ENCODE measurements around the gene TTBK2.
"Not testable (repeated sequence)": the region's sequence is repeated elsewhere in the genome, so short reads cannot be mapped to it uniquely, and the experiment has no call there.

Gene TTBK2

DNA sequence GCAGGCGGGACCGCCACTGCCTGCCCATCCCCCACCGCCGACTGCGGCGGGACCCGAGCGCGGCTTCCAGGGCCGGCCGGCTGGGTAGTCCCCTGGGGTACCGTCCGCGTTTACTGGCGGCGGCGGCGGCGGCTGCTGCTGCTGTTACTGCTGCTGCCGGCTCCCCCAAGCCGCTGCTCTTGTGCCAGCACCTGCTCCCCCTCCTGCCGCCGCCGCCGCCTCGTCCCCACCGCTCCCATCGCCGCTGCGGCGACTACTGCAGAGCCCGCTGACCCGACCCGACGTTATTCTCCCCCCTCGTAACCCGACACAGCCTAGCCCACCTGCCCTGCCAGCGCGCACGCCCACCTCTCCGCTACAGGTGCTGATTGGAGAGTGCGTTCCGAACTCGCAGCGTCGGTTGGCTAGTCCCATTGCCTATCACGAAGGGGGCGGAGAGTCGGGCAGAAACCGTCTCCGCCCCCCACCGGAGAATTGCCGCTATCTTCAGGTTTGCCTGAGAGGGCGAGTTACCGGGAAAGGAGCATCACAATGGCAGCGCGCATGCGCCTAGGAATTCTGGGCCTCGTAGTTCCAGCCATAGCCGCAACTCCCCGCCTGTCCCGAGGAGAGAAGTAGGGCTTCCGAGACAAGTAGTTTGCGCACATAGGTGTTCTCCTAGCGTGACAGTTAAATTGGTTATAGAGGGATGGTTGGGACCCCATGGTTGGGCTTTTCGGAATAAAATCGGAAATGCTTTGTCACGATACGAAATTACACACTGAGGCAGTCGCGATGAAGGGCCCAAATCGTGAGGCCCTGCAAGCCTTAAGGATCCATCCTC, at the start of gene TTBK2:
TSS of gene TTBK2 (minus strand) at position 260 of the 823 bp plus-strand sequence. CDS start 42,161 bp downstream, outside the sequence.
- in situ Hi-C loops (cut with HindIII; ENCODE audit: low pct_ligation_motif_present, low sequenced_read_pairs) = no loop called here
- TF ChIP-seq, protein P1, sequence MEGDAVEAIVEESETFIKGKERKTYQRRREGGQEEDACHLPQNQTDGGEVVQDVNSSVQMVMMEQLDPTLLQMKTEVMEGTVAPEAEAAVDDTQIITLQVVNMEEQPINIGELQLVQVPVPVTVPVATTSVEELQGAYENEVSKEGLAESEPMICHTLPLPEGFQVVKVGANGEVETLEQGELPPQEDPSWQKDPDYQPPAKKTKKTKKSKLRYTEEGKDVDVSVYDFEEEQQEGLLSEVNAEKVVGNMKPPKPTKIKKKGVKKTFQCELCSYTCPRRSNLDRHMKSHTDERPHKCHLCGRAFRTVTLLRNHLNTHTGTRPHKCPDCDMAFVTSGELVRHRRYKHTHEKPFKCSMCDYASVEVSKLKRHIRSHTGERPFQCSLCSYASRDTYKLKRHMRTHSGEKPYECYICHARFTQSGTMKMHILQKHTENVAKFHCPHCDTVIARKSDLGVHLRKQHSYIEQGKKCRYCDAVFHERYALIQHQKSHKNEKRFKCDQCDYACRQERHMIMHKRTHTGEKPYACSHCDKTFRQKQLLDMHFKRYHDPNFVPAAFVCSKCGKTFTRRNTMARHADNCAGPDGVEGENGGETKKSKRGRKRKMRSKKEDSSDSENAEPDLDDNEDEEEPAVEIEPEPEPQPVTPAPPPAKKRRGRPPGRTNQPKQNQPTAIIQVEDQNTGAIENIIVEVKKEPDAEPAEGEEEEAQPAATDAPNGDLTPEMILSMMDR (IDR thresholded peaks at IDR 0.05; ENCODE audit: low read depth, low read length, missing control alignments) = no peak
- peak within 1 kb of the TSS; percentile 79 for H3K4me3 ChIP-seq (ENCODE audit: low read depth, low read length)
- DNase-seq = peak; percentile 98
- H3K36me3 ChIP-seq (replicated peaks) = no peaks in the 10 kb centered on the region
- H3K27me3 ChIP-seq (replicated peaks) = no peaks in the 10 kb centered on the region
- H3K27ac ChIP-seq = peak within 1 kb of the TSS; percentile 0

DNA sequence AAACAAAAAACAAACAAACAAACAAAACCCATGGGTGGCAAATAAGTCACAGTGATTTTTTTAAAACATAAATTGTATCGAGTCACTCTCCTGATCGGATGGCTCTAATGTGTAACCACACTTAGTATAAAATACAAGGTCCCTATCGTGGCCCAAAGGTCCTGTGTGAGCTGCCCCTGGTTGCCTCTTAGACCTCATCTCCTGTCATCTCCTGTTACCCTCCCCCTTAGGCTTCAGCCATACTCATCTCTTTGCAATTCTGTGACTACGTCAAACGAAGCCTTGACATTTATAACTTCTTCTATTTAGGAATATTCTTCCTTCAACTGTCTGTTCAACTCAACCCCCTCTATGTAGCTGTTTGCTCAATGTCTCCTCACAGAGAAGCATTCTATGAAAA, 43.9 kb upstream of the TTBK2 start:
- no peaks in the 10 kb centered on the region for H3K27me3 ChIP-seq (replicated peaks)
- no peak for DNase-seq
- in situ Hi-C loops (cut with HindIII; ENCODE audit: low pct_ligation_motif_present, low sequenced_read_pairs) = no loop called here
- no peak overlapping the region for H3K27ac ChIP-seq
- H3K4me3 ChIP-seq (ENCODE audit: low read depth, low read length) = no peak overlapping the region
- H3K36me3 ChIP-seq (replicated peaks) = peaks cover 51% of the 10 kb centered on the region
- TF ChIP-seq, protein P1 (IDR thresholded peaks at IDR 0.05; ENCODE audit: low read depth, low read length, missing control alignments) = no peak

DNA sequence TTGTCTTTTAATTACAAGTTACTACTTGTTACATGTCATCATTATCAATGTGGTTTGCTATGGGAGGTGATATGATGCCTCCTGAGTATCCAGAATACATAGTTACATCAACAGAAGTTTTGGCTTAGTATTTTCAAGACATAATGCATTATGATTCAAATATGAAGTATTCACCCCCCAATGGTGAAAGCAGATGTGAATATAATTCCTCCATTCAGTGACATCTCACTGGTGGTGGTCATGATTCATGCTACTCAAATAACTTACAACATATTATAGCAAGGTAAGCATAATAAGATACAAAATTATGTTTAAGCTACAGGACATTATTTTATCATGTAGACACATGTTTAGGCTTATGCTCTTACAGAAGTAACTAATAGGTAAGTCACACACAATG, 34.9 kb upstream of the TTBK2 start:
- peak overlapping the region; percentile 66 for H3K27ac ChIP-seq

DNA sequence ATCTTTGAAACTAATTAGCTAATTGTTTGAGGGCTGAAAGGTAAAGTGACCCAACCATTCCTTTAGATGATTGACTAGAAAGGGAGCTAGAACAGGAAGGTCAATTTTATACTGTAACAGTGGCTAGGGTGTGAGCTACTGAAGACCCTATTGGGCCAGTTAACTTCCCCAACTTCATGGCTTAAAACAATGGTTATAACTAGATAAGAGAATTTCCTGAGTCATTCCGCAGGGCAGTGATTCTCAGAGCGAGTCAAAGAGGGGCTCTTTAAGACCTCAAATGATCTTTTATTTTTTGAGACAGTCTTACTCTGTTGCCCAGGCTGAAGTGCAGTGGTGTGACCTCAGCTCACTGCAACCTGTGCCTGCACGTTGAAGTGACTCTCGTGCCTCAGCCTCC, 33.7 kb upstream of the TTBK2 start:
- H3K36me3 ChIP-seq (replicated peaks) = peaks cover 53% of the 10 kb centered on the region
- in situ Hi-C loops (cut with HindIII; ENCODE audit: low pct_ligation_motif_present, low sequenced_read_pairs) = no loop called here
- no peak overlapping the region for H3K27ac ChIP-seq

More for the DNA sequence above, 34.9 kb upstream of the TTBK2 start:
- in situ Hi-C loops (cut with HindIII; ENCODE audit: low pct_ligation_motif_present, low sequenced_read_pairs) = no loop called here
- TF ChIP-seq, protein P1 (IDR thresholded peaks at IDR 0.05; ENCODE audit: low read depth, low read length, missing control alignments) = no peak
- Histone ChIP-seq H3K27me3 (replicated peaks) (no peaks in the 10 kb centered on the region), H3K4me3 (ENCODE audit: low read depth, low read length) (no peak overlapping the region), H3K36me3 (replicated peaks) (peaks cover 50% of the 10 kb centered on the region)
- peak; percentile 59 for DNase-seq

DNA sequence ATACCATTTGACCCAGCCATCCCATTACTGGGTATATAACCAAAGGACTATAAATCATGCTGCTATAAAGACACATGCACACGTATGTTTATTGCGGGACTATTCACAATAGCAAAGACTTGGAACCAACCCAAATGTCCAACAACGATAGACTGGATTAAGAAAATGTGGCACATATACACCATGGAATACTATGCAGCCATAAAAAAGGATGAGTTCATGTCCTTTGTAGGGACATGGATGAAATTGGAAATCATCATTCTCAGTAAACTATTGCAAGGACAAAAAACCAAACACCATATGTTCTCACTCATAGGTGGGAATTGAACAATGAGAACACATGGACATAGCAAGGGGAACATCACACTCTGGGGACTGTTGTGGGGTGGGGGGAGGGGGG, 28.3 kb upstream of the TTBK2 start:
- H3K27ac ChIP-seq; in situ Hi-C loops (cut with HindIII; ENCODE audit: low pct_ligation_motif_present, low sequenced_read_pairs); DNase-seq; H3K4me3 ChIP-seq (ENCODE audit: low read depth, low read length); H3K27me3 ChIP-seq (replicated peaks): not testable (repeated sequence)
- H3K36me3 ChIP-seq (replicated peaks) = peaks cover 49% of the 10 kb centered on the region

More for the DNA sequence above, 33.7 kb upstream of the TTBK2 start:
- H3K27me3 ChIP-seq (replicated peaks) = no peaks in the 10 kb centered on the region
- TF ChIP-seq, protein P1 (IDR thresholded peaks at IDR 0.05; ENCODE audit: low read depth, low read length, missing control alignments) = no peak
- DNase-seq = no peak
- no peak overlapping the region for H3K4me3 ChIP-seq (ENCODE audit: low read depth, low read length)

DNA sequence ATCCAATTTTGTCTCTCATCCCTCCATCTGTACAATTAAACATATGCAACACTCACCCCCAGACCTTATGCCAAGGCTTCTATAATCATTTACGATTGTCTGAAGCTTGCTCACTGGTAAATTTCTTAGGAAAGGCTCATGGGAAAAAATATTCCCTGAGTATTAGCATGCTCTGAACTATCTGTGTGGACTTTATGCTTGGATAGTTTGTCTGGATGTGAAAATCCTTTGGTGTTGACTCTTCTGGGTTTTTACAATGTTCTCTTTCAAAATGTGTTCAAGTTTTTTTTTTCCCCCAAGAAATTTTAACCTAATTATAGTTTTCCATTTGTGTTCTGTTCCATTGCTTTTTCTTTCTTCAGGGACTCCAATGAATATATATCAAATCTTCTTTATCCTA, 19.9 kb upstream of the TTBK2 start:
- H3K4me3 ChIP-seq (ENCODE audit: low read depth, low read length) = no peak overlapping the region
- in situ Hi-C loops (cut with HindIII; ENCODE audit: low pct_ligation_motif_present, low sequenced_read_pairs) = no loop called here
- DNase-seq = no peak
- TF ChIP-seq, protein P1 (IDR thresholded peaks at IDR 0.05; ENCODE audit: low read depth, low read length, missing control alignments) = no peak
- no peak overlapping the region for H3K27ac ChIP-seq
- H3K27me3 ChIP-seq (replicated peaks) = no peaks in the 10 kb centered on the region
- H3K36me3 ChIP-seq (replicated peaks) = peaks cover 3% of the 10 kb centered on the region

Data from brain microvascular endothelial cell (primary cell).